ENCODE measurements around the gene NECAB2.

The NECAB2 gene

GRCh38 chr16:84047626-84048025 lies 79.6 kb downstream of the NECAB2 start:
- DNase-seq: no peak

- no peak for DNase-seq
Measured at GRCh38 chr16:84048270-84048669, 80.2 kb downstream of the NECAB2 start.

- DNase-seq: no peak
Measured at GRCh38 chr16:84048871-84049270, 80.8 kb downstream of the NECAB2 start.

GRCh38 chr16:84049403-84050060 lies 81.5 kb downstream of the NECAB2 start:
- DNase-seq: no peak

GRCh38 chr16:84050316-84050715 lies 82.3 kb downstream of the NECAB2 start:
- no peak for DNase-seq

GRCh38 chr16:84052071-84052622 lies 84.1 kb downstream of the NECAB2 start:
- no peak for DNase-seq
